Astrocyte (in vitro differentiated cells and primary cell): ENCODE results near the gene SPATA32. TPM values are rescaled to one million over a fixed set of nuclear protein-coding genes. Genes with fewer than 3 reads are reported as not detected.

Experiments used
- DNase-seq: peaks from one replicate; pipeline ENCODE4 v3.0.0-alpha.2; 2010; ENCODE audit warnings: low read depth
- FAIRE-seq: peaks from 2 replicates; lab custom pipeline; 2011; peaks lifted over from hg19 to GRCh38; lab: Jason Lieb, UNC
- H2AFZ ChIP-seq: 2 replicates; pipeline ENCODE4 v1.6.0; 2012; ENCODE audit warnings: low read depth, low read length, inconsistent platforms
- H3K27ac ChIP-seq: 2 replicates; pipeline ENCODE4 v1.5.1; 2011; ENCODE audit warnings: low read depth, low read length, inconsistent platforms
- H3K27me3 ChIP-seq: 2 replicates; pipeline ENCODE4 v1.6.0; 2011; ENCODE audit warnings: low read length, inconsistent platforms; ENCODE audit not compliant: insufficient read depth
- H3K36me3 ChIP-seq: 2 replicates; pipeline ENCODE4 v1.5.1; 2011; ENCODE audit warnings: low read length, inconsistent platforms; ENCODE audit not compliant: insufficient read depth
- H3K4me1 ChIP-seq: 2 replicates; pipeline ENCODE4 v1.5.1; 2011; ENCODE audit warnings: low read length, inconsistent platforms; ENCODE audit not compliant: insufficient read depth
- H3K4me2 ChIP-seq: 2 replicates; pipeline ENCODE4 v1.6.0; 2012; ENCODE audit warnings: low read length, inconsistent platforms
- H3K4me3 ChIP-seq: 2 replicates; pipeline ENCODE4 v1.5.1; 2011; ENCODE audit warnings: low read depth, mild to moderate bottlenecking, low read length, inconsistent platforms; ENCODE audit not compliant: insufficient read depth
- H3K79me2 ChIP-seq: 2 replicates; pipeline ENCODE4 v1.6.0; 2012; ENCODE audit warnings: mild to moderate bottlenecking, low read length, inconsistent platforms; ENCODE audit not compliant: insufficient read depth
- H3K9ac ChIP-seq: 2 replicates; pipeline ENCODE4 v1.6.0; 2012; ENCODE audit warnings: mild to moderate bottlenecking, low read length, inconsistent platforms
- H3K9me3 ChIP-seq: 2 replicates; pipeline ENCODE4 v1.5.1; 2012; ENCODE audit warnings: low read depth, mild to moderate bottlenecking, low read length, inconsistent platforms; ENCODE audit not compliant: insufficient read depth
- H4K20me1 ChIP-seq: 2 replicates; pipeline ENCODE4 v1.6.0; 2012; ENCODE audit warnings: low read length, inconsistent platforms; ENCODE audit not compliant: insufficient read depth
- H3K27ac Mint-ChIP-seq: one replicate; pipeline ENCODE4 v1.8.0; 2021; ENCODE audit warnings: mild to moderate bottlenecking, mixed read lengths; ENCODE audit not compliant: unreplicated experiment
- H3K27me3 Mint-ChIP-seq: one replicate; pipeline ENCODE4 v1.8.0; 2021; ENCODE audit warnings: low read depth, mixed read lengths; ENCODE audit not compliant: unreplicated experiment
- H3K36me3 Mint-ChIP-seq: one replicate; pipeline ENCODE4 v1.8.0; 2021; ENCODE audit warnings: low read depth, mixed read lengths; ENCODE audit not compliant: unreplicated experiment
- H3K4me1 Mint-ChIP-seq: one replicate; pipeline ENCODE4 v1.8.0; 2021; ENCODE audit warnings: low read depth, mixed read lengths; ENCODE audit not compliant: unreplicated experiment
- H3K4me3 Mint-ChIP-seq: one replicate; pipeline ENCODE4 v1.8.0; 2021; ENCODE audit warnings: mild to moderate bottlenecking, moderate library complexity, mixed read lengths; ENCODE audit not compliant: unreplicated experiment
- H3K9me3 Mint-ChIP-seq: one replicate; pipeline ENCODE4 v1.8.0; 2021; ENCODE audit warnings: mild to moderate bottlenecking, mixed read lengths; ENCODE audit not compliant: unreplicated experiment
- CTCF ChIP-seq: IDR thresholded peaks from 2 replicates; pipeline ENCODE4 v1.5.1; 2011; ENCODE audit warnings: low read depth, mild to moderate bottlenecking, inconsistent platforms, low read length, moderate library complexity; ENCODE audit not compliant: insufficient read depth
- EZH2 ChIP-seq: IDR thresholded peaks from 2 replicates; pipeline ENCODE4 v1.6.1; 2012; ENCODE audit warnings: mild to moderate bottlenecking, low read length, inconsistent platforms; ENCODE audit not compliant: insufficient read depth
- total RNA-seq: library from RNA; stranded (reverse); gene quantifications from 2 replicates; pipeline ENCODE4 v1.2.1, GENCODE V29; 2021

SPATA32 gene
- total RNA-seq, 1 donor from 2014 or later: not detected

GRCh38 chr17:45289301-45290268, 27.7 kb upstream of the SPATA32 start:
- no peak overlapping the region for H3K4me2 ChIP-seq
- no peak overlapping the region for H3K27ac Mint-ChIP-seq
- peaks cover 75% of the 10 kb centered on the region for H4K20me1 ChIP-seq
- no peak overlapping the region for H3K27ac ChIP-seq
- no peak for TF ChIP-seq CTCF
- H2AFZ ChIP-seq: no peak overlapping the region
- peaks cover 22% of the 10 kb centered on the region for H3K4me1 ChIP-seq
- H3K9me3 Mint-ChIP-seq: no peaks in the 10 kb centered on the region
- DNase-seq: no peak
- no peaks in the 10 kb centered on the region for H3K27me3 ChIP-seq
- H3K9me3 ChIP-seq: peaks cover 2% of the 10 kb centered on the region
- peaks cover 60% of the 10 kb centered on the region for H3K79me2 ChIP-seq
- H3K9ac ChIP-seq: no peak overlapping the region
- FAIRE-seq: no peak
- no peak overlapping the region for H3K4me3 Mint-ChIP-seq
- peaks cover 26% of the 10 kb centered on the region for H3K36me3 ChIP-seq
- no peaks in the 10 kb centered on the region for H3K27me3 Mint-ChIP-seq
- H3K36me3 Mint-ChIP-seq: peaks cover 32% of the 10 kb centered on the region
- H3K4me3 ChIP-seq: no peak overlapping the region
- peaks cover 37% of the 10 kb centered on the region for H3K4me1 Mint-ChIP-seq

- Histone ChIP-seq H3K9me3 (peaks cover 2% of the 10 kb centered on the region), H3K36me3 (peaks cover 32% of the 10 kb centered on the region), H3K4me3 (no peak overlapping the region), H2AFZ (no peak overlapping the region), H3K27me3 (no peaks in the 10 kb centered on the region), H3K79me2 (peaks cover 65% of the 10 kb centered on the region), H4K20me1 (peaks cover 77% of the 10 kb centered on the region), H3K4me2 (no peak overlapping the region), H3K27ac (no peak overlapping the region), H3K4me1 (peaks cover 14% of the 10 kb centered on the region), H3K9ac (no peak overlapping the region)
- no peak for TF ChIP-seq EZH2
- TF ChIP-seq CTCF: no peak
- Mint-ChIP-seq H3K4me1 (peaks cover 30% of the 10 kb centered on the region), H3K4me3 (no peak overlapping the region), H3K27ac (peak overlapping the region; percentile 66), H3K9me3 (no peaks in the 10 kb centered on the region), H3K27me3 (no peaks in the 10 kb centered on the region), H3K36me3 (peaks cover 36% of the 10 kb centered on the region)
- DNase-seq (peak; percentile 23), FAIRE-seq (no peak)
These were observed 26.9 kb upstream of the SPATA32 start for GRCh38 chr17:45288825-45289224.
